GM21529 (cell line): Measurements from ENCODE around the gene RAB11B.
"Not testable (repeated sequence)": the region's sequence is repeated elsewhere in the genome, so short reads cannot be mapped to it uniquely, and the experiment has no call there.

Source experiments
- ATAC-seq: cut with Tn5 transposase; IDR thresholded peaks from one replicate; pipeline ENCODE4 v1.9.1; 2021; ENCODE audit not compliant: unreplicated experiment

RAB11B gene

GRCh38 chr19:8425331-8425730 lies 35.2 kb downstream of the RAB11B start:
- ATAC-seq = not testable (repeated sequence)

GRCh38 chr19:8426283-8426682 lies 36.1 kb downstream of the RAB11B start:
- no peak for ATAC-seq

GRCh38 chr19:8429044-8429443 lies 38.9 kb downstream of the RAB11B start:
- ATAC-seq = no peak

GRCh38 chr19:8429826-8430225 lies 39.7 kb downstream of the RAB11B start:
- no peak for ATAC-seq

- no peak for ATAC-seq
Observed at GRCh38 chr19:8430650-8431049, 40.5 kb downstream of the RAB11B start.

- ATAC-seq = no peak
Observed at GRCh38 chr19:8438236-8438635, 48.1 kb downstream of the RAB11B start.

- ATAC-seq = no peak
Observed at GRCh38 chr19:8441725-8442544, 51.8 kb downstream of the RAB11B start.

- ATAC-seq = not testable (repeated sequence)
Observed at GRCh38 chr19:8444140-8444676, 54.0 kb downstream of the RAB11B start.

- peak; percentile 59 for ATAC-seq
Observed at GRCh38 chr19:8444677-8445487, 54.7 kb downstream of the RAB11B start, which contains the start of gene HNRNPM. HNRNPM (plus strand) TSS chr19:8444975; CDS start chr19:8444999, 24 bp downstream.

- ATAC-seq = peak; percentile 27
Observed at GRCh38 chr19:8445488-8446001, 55.4 kb downstream of the RAB11B start.

GRCh38 chr19:8446061-8446709 lies 56.0 kb downstream of the RAB11B start:
- ATAC-seq = no peak

- ATAC-seq = no peak
Observed at GRCh38 chr19:8449830-8450229, 59.7 kb downstream of the RAB11B start.

GRCh38 chr19:8451377-8451776 lies 61.2 kb downstream of the RAB11B start:
- ATAC-seq = no peak

GRCh38 chr19:8451885-8452284 lies 61.7 kb downstream of the RAB11B start:
- ATAC-seq = no peak

GRCh38 chr19:8452446-8453123 lies 62.4 kb downstream of the RAB11B start:
- no peak for ATAC-seq

- ATAC-seq = no peak
Observed at GRCh38 chr19:8453616-8454015, 63.5 kb downstream of the RAB11B start.
